ENCODE measurements around the gene CCR5.
"Not testable (repeated sequence)": the region's sequence is repeated elsewhere in the genome, so short reads cannot be mapped to it uniquely, and the experiment has no call there.

CCR5 gene

GRCh38 chr3:46386205-46386604 lies 15.5 kb downstream of the CCR5 start:
- no peak for TF ChIP-seq RARB (CRISPR knock-in tag; IDR thresholded peaks at IDR 0.05)
- TF ChIP-seq ARNTL (CRISPR knock-in tag; IDR thresholded peaks at IDR 0.05; ENCODE audit: borderline replicate concordance, low read depth), result no peak
- TF ChIP-seq ZFP30 (CRISPR knock-in tag; IDR thresholded peaks at IDR 0.05), result no peak
- ATAC-seq, result no peak

DNA sequence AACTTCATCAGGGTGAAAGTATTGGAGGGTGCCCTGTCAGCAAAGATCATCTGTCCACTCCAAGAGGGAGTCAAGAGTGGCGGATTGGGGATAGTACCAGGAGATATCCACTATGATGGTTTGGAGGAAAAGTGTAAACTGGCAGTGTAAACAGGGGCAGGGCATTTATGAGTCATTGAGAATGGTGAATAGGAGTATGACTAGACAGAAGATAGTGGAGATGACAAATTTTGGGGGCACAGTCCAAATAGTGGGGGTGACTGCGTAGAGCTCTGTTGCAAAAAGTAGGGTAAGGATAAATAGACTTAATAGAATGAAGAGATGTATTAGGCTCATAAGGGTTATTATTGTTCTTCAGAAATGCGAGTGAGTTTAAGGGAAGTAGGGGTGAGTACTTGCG lies 18.1 kb downstream of the CCR5 start:
- not testable (repeated sequence) for ATAC-seq

GRCh38 chr3:46389306-46389705 lies 18.6 kb downstream of the CCR5 start:
- no peak for ATAC-seq
- no peak for TF ChIP-seq ARNTL (CRISPR knock-in tag; IDR thresholded peaks at IDR 0.05; ENCODE audit: borderline replicate concordance, low read depth)
- no peak for TF ChIP-seq POU6F1 (CRISPR knock-in tag; IDR thresholded peaks at IDR 0.05; ENCODE audit: borderline replicate concordance, low read depth)
- no peak for TF ChIP-seq ISL1 (CRISPR knock-in tag; IDR thresholded peaks at IDR 0.05)
- TF ChIP-seq, protein P1, sequence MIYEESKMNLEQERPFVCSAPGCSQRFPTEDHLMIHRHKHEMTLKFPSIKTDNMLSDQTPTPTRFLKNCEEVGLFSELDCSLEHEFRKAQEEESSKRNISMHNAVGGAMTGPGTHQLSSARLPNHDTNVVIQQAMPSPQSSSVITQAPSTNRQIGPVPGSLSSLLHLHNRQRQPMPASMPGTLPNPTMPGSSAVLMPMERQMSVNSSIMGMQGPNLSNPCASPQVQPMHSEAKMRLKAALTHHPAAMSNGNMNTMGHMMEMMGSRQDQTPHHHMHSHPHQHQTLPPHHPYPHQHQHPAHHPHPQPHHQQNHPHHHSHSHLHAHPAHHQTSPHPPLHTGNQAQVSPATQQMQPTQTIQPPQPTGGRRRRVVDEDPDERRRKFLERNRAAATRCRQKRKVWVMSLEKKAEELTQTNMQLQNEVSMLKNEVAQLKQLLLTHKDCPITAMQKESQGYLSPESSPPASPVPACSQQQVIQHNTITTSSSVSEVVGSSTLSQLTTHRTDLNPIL (CRISPR knock-in tag; IDR thresholded peaks at IDR 0.05; ENCODE audit: low read depth), result no peak
- TF ChIP-seq CSDC2 (CRISPR knock-in tag; IDR thresholded peaks at IDR 0.05), result no peak
- TF ChIP-seq ZNF565 (CRISPR knock-in tag; conservative IDR thresholded peaks at IDR 0.05; ENCODE audit: low read depth), result no peak
- no peak for TF ChIP-seq ZFP3 (CRISPR knock-in tag; IDR thresholded peaks at IDR 0.05)
- no peak for TF ChIP-seq PPARA (CRISPR knock-in tag; IDR thresholded peaks at IDR 0.05; ENCODE audit: borderline replicate concordance)
- TF ChIP-seq TOX (CRISPR knock-in tag; IDR thresholded peaks at IDR 0.05; ENCODE audit: borderline replicate concordance), result no peak

GRCh38 chr3:46391526-46391925 lies 20.8 kb downstream of the CCR5 start:
- ATAC-seq, result not testable (repeated sequence)

DNA sequence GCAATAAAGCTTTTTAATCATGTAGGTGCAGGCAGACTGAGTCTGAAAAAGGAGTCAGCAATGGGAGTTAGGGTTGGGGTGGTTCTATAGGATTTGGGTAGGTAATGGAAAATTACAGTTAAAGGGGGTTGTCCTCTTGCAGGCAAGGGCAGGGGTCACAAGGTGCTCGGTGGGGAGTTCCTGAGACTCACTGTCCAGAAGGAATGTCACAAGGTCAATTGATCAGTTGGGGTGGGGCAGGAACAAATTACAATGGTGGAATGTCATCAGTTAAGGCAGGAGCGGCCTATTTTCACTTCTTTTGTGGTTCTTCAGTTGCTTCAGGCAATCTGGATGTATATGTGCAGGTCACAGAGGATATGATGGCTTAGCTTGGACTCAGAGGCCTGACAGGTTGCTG lies 22.3 kb downstream of the CCR5 start:
- no peak for ATAC-seq
- no peak for TF ChIP-seq ZNF565 (CRISPR knock-in tag; conservative IDR thresholded peaks at IDR 0.05; ENCODE audit: low read depth)

DNA sequence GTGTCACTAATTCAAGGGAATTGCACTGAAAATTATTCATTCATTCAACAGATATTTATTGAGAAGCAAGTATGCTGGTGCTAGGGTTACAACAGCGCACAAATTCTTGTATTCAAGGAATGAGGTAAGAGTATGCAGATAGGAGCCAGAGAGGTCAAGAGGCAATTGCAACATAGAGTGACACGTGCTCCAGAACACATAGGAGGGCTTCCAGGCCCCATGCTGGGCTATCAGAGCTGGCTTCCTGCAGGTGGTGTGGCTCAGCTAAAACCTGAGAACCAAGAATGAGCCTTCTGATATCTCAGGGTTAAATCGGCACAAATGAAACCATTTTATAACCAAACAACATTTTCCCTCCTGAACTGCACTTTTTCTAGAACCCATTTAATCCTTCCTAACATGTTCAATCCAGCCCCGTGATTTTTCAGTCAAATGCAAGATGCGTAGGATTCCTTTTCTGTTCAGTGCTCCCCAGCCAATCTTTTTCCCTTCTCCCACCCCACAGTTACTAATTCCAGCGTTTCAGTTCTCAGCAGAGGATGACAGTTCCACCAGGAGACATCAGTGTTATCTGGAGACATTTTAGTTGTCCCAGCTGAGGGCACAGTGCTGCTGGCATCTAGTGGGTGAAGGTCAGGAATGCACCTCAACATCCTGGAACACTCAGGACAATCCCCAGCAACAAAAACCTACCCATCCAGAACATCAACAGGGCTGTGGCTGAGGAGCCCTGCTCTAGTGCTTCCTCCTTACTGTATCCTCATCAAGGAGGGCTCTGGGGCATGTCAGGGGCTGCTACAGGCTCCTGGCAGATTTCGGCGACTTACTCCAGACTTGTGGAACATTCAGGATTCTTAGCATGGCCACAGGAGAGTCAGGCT lies 23.0 kb downstream of the CCR5 start:
- ATAC-seq, result no peak
- TF ChIP-seq SNAI2 (CRISPR knock-in tag; IDR thresholded peaks at IDR 0.05), result no peak
- no peak for TF ChIP-seq CSDC2 (CRISPR knock-in tag; IDR thresholded peaks at IDR 0.05)
- TF ChIP-seq, protein P2, sequence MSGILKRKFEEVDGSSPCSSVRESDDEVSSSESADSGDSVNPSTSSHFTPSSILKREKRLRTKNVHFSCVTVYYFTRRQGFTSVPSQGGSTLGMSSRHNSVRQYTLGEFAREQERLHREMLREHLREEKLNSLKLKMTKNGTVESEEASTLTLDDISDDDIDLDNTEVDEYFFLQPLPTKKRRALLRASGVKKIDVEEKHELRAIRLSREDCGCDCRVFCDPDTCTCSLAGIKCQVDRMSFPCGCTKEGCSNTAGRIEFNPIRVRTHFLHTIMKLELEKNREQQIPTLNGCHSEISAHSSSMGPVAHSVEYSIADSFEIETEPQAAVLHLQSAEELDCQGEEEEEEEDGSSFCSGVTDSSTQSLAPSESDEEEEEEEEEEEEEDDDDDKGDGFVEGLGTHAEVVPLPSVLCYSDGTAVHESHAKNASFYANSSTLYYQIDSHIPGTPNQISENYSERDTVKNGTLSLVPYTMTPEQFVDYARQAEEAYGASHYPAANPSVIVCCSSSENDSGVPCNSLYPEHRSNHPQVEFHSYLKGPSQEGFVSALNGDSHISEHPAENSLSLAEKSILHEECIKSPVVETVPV (CRISPR knock-in tag; IDR thresholded peaks at IDR 0.05), result no peak

- no peak for ATAC-seq
- TF ChIP-seq, protein P3, sequence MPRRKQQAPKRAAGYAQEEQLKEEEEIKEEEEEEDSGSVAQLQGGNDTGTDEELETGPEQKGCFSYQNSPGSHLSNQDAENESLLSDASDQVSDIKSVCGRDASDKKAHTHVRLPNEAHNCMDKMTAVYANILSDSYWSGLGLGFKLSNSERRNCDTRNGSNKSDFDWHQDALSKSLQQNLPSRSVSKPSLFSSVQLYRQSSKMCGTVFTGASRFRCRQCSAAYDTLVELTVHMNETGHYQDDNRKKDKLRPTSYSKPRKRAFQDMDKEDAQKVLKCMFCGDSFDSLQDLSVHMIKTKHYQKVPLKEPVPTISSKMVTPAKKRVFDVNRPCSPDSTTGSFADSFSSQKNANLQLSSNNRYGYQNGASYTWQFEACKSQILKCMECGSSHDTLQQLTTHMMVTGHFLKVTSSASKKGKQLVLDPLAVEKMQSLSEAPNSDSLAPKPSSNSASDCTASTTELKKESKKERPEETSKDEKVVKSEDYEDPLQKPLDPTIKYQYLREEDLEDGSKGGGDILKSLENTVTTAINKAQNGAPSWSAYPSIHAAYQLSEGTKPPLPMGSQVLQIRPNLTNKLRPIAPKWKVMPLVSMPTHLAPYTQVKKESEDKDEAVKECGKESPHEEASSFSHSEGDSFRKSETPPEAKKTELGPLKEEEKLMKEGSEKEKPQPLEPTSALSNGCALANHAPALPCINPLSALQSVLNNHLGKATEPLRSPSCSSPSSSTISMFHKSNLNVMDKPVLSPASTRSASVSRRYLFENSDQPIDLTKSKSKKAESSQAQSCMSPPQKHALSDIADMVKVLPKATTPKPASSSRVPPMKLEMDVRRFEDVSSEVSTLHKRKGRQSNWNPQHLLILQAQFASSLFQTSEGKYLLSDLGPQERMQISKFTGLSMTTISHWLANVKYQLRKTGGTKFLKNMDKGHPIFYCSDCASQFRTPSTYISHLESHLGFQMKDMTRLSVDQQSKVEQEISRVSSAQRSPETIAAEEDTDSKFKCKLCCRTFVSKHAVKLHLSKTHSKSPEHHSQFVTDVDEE (CRISPR knock-in tag; IDR thresholded peaks at IDR 0.05), result no peak
- TF ChIP-seq CSDC2 (CRISPR knock-in tag; IDR thresholded peaks at IDR 0.05), result no peak
- TF ChIP-seq ZNF70 (CRISPR knock-in tag; IDR thresholded peaks at IDR 0.05), result no peak
- TF ChIP-seq PPARA (CRISPR knock-in tag; IDR thresholded peaks at IDR 0.05; ENCODE audit: borderline replicate concordance), result no peak
- no peak for TF ChIP-seq ESRRG (CRISPR knock-in tag; IDR thresholded peaks at IDR 0.05)
- no peak for TF ChIP-seq ZNF565 (CRISPR knock-in tag; conservative IDR thresholded peaks at IDR 0.05; ENCODE audit: low read depth)
- no peak for TF ChIP-seq PATZ1 (CRISPR knock-in tag; IDR thresholded peaks at IDR 0.05; ENCODE audit: borderline replicate concordance)
- TF ChIP-seq ZC3H10 (CRISPR knock-in tag; IDR thresholded peaks at IDR 0.05), result no peak
- TF ChIP-seq POU6F1 (CRISPR knock-in tag; IDR thresholded peaks at IDR 0.05; ENCODE audit: borderline replicate concordance, low read depth), result no peak
- no peak for TF ChIP-seq GLIS3 (CRISPR knock-in tag; IDR thresholded peaks at IDR 0.05)
Measured at GRCh38 chr3:46395210-46395661, 24.5 kb downstream of the CCR5 start.

All from SK-N-SH treated with all-trans-retinoic acid at 6 μM for 48 hours (cell line).